ENCODE results near the gene ACBD6.

ACBD6 gene

DNA sequence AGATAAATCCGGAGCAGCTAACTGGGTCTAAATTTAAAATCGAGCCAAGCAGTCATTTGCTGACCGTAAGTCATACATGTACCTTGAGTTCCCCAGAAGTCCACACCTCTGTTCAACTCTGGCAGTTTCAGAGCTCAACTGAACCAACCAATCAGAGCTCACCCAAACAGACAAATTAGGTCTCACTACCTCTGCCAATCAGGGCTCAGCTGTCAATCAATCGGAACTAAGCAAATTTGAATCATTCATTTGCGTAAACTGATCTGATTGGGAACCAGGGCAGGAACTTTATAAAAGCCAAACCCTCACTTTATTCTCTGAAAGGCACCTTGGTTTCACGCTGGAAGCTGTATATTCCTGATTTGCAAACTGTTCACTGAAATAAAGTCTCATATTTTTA, 11.2 kb upstream of the ACBD6 start:
- H3K27ac ChIP-seq (replicated peaks), result no peak overlapping the region

GRCh38 chr1:180510882-180511281, 8.5 kb upstream of the ACBD6 start:
- TF ChIP-seq, protein P1, sequence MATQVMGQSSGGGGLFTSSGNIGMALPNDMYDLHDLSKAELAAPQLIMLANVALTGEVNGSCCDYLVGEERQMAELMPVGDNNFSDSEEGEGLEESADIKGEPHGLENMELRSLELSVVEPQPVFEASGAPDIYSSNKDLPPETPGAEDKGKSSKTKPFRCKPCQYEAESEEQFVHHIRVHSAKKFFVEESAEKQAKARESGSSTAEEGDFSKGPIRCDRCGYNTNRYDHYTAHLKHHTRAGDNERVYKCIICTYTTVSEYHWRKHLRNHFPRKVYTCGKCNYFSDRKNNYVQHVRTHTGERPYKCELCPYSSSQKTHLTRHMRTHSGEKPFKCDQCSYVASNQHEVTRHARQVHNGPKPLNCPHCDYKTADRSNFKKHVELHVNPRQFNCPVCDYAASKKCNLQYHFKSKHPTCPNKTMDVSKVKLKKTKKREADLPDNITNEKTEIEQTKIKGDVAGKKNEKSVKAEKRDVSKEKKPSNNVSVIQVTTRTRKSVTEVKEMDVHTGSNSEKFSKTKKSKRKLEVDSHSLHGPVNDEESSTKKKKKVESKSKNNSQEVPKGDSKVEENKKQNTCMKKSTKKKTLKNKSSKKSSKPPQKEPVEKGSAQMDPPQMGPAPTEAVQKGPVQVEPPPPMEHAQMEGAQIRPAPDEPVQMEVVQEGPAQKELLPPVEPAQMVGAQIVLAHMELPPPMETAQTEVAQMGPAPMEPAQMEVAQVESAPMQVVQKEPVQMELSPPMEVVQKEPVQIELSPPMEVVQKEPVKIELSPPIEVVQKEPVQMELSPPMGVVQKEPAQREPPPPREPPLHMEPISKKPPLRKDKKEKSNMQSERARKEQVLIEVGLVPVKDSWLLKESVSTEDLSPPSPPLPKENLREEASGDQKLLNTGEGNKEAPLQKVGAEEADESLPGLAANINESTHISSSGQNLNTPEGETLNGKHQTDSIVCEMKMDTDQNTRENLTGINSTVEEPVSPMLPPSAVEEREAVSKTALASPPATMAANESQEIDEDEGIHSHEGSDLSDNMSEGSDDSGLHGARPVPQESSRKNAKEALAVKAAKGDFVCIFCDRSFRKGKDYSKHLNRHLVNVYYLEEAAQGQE (IDR thresholded peaks at IDR 0.05; ENCODE audit: insufficient replicate concordance, low read depth), result no peak
- TF ChIP-seq SPI1 (IDR thresholded peaks at IDR 0.05; ENCODE audit: borderline replicate concordance, low read depth), result no peak
- TF ChIP-seq GABPA (IDR thresholded peaks at IDR 0.05; ENCODE audit: low read depth), result no peak
- no peak for TF ChIP-seq POLR2AphosphoS5 (IDR thresholded peaks at IDR 0.05; ENCODE audit: low read depth)
- TF ChIP-seq, protein P2, sequence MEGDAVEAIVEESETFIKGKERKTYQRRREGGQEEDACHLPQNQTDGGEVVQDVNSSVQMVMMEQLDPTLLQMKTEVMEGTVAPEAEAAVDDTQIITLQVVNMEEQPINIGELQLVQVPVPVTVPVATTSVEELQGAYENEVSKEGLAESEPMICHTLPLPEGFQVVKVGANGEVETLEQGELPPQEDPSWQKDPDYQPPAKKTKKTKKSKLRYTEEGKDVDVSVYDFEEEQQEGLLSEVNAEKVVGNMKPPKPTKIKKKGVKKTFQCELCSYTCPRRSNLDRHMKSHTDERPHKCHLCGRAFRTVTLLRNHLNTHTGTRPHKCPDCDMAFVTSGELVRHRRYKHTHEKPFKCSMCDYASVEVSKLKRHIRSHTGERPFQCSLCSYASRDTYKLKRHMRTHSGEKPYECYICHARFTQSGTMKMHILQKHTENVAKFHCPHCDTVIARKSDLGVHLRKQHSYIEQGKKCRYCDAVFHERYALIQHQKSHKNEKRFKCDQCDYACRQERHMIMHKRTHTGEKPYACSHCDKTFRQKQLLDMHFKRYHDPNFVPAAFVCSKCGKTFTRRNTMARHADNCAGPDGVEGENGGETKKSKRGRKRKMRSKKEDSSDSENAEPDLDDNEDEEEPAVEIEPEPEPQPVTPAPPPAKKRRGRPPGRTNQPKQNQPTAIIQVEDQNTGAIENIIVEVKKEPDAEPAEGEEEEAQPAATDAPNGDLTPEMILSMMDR (IDR thresholded peaks at IDR 0.05; ENCODE audit: insufficient read depth, low read length), result no peak
- DNase-seq (ENCODE audit: low read depth in 1 of 2, low spot score in 1 of 2), result no peak
- H3K27me3 ChIP-seq (ENCODE audit: insufficient read depth, poor library complexity, severe bottlenecking), result no peaks in the 10 kb centered on the region
- no peak overlapping the region for H3K27ac ChIP-seq (replicated peaks)
- no peak overlapping the region for H3K4me3 ChIP-seq (replicated peaks; ENCODE audit: insufficient read depth, low read length)

More for the DNA sequence above, 11.2 kb upstream of the ACBD6 start:
- no peak for DNase-seq (ENCODE audit: low read depth in 1 of 2, low spot score in 1 of 2)
- Histone ChIP-seq H3K27me3 (ENCODE audit: insufficient read depth, poor library complexity, severe bottlenecking) (no peaks in the 10 kb centered on the region), H3K4me3 (replicated peaks; ENCODE audit: insufficient read depth, low read length) (no peak overlapping the region)
- TF ChIP-seq POLR2AphosphoS5 (IDR thresholded peaks at IDR 0.05; ENCODE audit: low read depth), result no peak
- TF ChIP-seq, protein P2 (IDR thresholded peaks at IDR 0.05; ENCODE audit: insufficient read depth, low read length), result no peak
- no peak for TF ChIP-seq GABPA (IDR thresholded peaks at IDR 0.05; ENCODE audit: low read depth)
- TF ChIP-seq, protein P1 (IDR thresholded peaks at IDR 0.05; ENCODE audit: insufficient replicate concordance, low read depth), result no peak
- no peak for TF ChIP-seq SPI1 (IDR thresholded peaks at IDR 0.05; ENCODE audit: borderline replicate concordance, low read depth)

DNA sequence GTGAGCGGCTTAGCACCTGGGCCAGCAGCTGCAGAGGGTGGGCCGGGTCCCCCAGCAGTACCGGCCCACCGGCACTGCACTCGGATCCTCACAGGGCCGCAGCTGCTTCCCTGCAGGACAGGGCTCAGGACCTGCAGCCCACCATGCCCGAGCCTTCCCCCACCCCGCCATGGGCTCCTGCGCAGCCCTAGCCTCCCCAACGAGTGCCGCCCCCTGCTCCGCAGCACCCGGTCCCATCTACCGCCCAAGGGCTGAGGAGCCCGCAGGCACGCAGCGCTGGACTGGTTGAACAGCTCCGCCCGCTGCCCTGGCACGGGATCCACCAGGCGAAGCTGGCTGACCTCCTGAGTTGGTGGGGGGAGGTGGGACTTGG, 6.3 kb upstream of the ACBD6 start:
- TF ChIP-seq SPI1 (IDR thresholded peaks at IDR 0.05; ENCODE audit: borderline replicate concordance, low read depth), result no peak
- TF ChIP-seq, protein P2 (IDR thresholded peaks at IDR 0.05; ENCODE audit: insufficient read depth, low read length), result no peak
- no peak for TF ChIP-seq GABPA (IDR thresholded peaks at IDR 0.05; ENCODE audit: low read depth)
- TF ChIP-seq, protein P1 (IDR thresholded peaks at IDR 0.05; ENCODE audit: insufficient replicate concordance, low read depth), result no peak
- no peak for TF ChIP-seq POLR2AphosphoS5 (IDR thresholded peaks at IDR 0.05; ENCODE audit: low read depth)
- DNase-seq (ENCODE audit: low read depth in 1 of 2, low spot score in 1 of 2), result no peak
- Histone ChIP-seq H3K27me3 (ENCODE audit: insufficient read depth, poor library complexity, severe bottlenecking) (no peaks in the 10 kb centered on the region), H3K4me3 (replicated peaks; ENCODE audit: insufficient read depth, low read length) (no peak overlapping the region), H3K27ac (replicated peaks) (no peak overlapping the region)
